Peyer's patch (tissue), 4 donors: Measurements from ENCODE around the gene XYLT1. TPM values are rescaled to one million over a fixed set of nuclear protein-coding genes. Genes with fewer than 3 reads are reported as not detected.

Experiments
- DNase-seq, 3 donors: peaks; one replicate each; pipeline ENCODE4 v3.0.0-alpha.2; 2017 to 2019
- H3K27ac ChIP-seq, 4 donors: fragments of 200-600 bp; sonication (generic); one replicate each; pipeline ENCODE4 v1.5.1; 2016 to 2019
- H3K27me3 ChIP-seq, 2 donors: fragments of 200-600 bp; sonication (generic); one replicate each; pipeline ENCODE4 v1.5.1; 2019
- H3K36me3 ChIP-seq, 3 donors: fragments of 200-600 bp; sonication (generic); one replicate each; pipeline ENCODE4 v1.5.1; 2016 to 2019
- H3K4me1 ChIP-seq, 4 donors: fragments of 200-600 bp; sonication (generic); one replicate each; pipeline ENCODE4 v1.5.1; 2016 to 2019
- H3K4me3 ChIP-seq, 4 donors: fragments of 200-600 bp; sonication (generic); 1 replicate in 3 of 4; 2 replicates in 1 of 4; pipeline ENCODE4 v1.5.1; 2016 to 2019; ENCODE audit warnings: mild to moderate bottlenecking in 1 of 4
- H3K9me3 ChIP-seq, 4 donors: fragments of 200-600 bp; sonication (generic); one replicate each; pipeline ENCODE4 v1.5.1; 2016 to 2019; ENCODE audit warnings: mild to moderate bottlenecking in 1 of 4
- CTCF ChIP-seq, 6 experiments: fragments of 450-650 bp in 4 of 6; fragments of 200-600 bp in 2 of 6; sonication (generic) in 1 of 6; IDR thresholded peaks; one replicate each; pipeline ENCODE4 v1.5.1; 2017 to 2019; ENCODE audit warnings: antibody characterized with exemption in 6 of 6, mild to moderate bottlenecking in 3 of 6, moderate library complexity in 1 of 6
- POLR2A ChIP-seq, 2 donors: fragments of 450-650 bp; IDR thresholded peaks; one replicate each; pipeline ENCODE4 v1.5.1; 2017; ENCODE audit warnings: antibody characterized with exemption in 2 of 2, mild to moderate bottlenecking in 2 of 2, moderate library complexity in 2 of 2
- total RNA-seq, 4 donors: library from RNA; depleted of rRNA; stranded (reverse); fragments of >200 nt; gene quantifications; one replicate each; pipeline ENCODE4 v1.1.0, GENCODE V29; 2016

The XYLT1 gene
- total RNA-seq, 4 donors from 2014 or later, result 18.7 to 42.1 (median 37.7) TPM

GRCh38 chr16:17359788-17360390 is 110.9 kb downstream of the XYLT1 start:
- Histone ChIP-seq H3K27ac (peak overlapping the region in 2 of 4 donors; percentile 21 to 55), H3K4me3 (no peak overlapping the region), H3K27me3 (no peaks in the 10 kb centered on the region), H3K9me3 (no peaks in the 10 kb centered on the region), H3K4me1 (peaks cover 0 to 33% (median 15%) of the 10 kb centered on the region in 4 donors), H3K36me3 (no peaks in the 10 kb centered on the region)
- peak in 1 of 3 donors; percentile 44 for DNase-seq
- no peak for TF ChIP-seq CTCF (IDR thresholded peaks at IDR 0.05)
- no peak for TF ChIP-seq POLR2A (IDR thresholded peaks at IDR 0.05)

GRCh38 chr16:17358846-17359245 is 111.9 kb downstream of the XYLT1 start:
- no peak for DNase-seq
- H3K36me3 ChIP-seq, result no peaks in the 10 kb centered on the region
- H3K4me1 ChIP-seq, result peaks cover 0 to 23% (median 12%) of the 10 kb centered on the region in 4 donors
- H3K4me3 ChIP-seq, result no peak overlapping the region
- no peaks in the 10 kb centered on the region for H3K9me3 ChIP-seq
- H3K27ac ChIP-seq, result peak overlapping the region in 2 of 4 donors; percentile 21 to 55
- TF ChIP-seq POLR2A (IDR thresholded peaks at IDR 0.05) (no peak), CTCF (IDR thresholded peaks at IDR 0.05) (no peak)
- H3K27me3 ChIP-seq, result no peaks in the 10 kb centered on the region

- H3K27ac ChIP-seq, result no peak overlapping the region
- peak in 1 of 3 donors; percentile 40 for DNase-seq
Measured at GRCh38 chr16:17358355-17358754, 112.4 kb downstream of the XYLT1 start.

GRCh38 chr16:17357307-17358062 is 113.3 kb downstream of the XYLT1 start:
- peak in 1 of 3 donors; percentile 37 for DNase-seq
- H3K4me1 ChIP-seq, result peaks cover 0 to 17% (median 8%) of the 10 kb centered on the region in 4 donors
- TF ChIP-seq POLR2A (IDR thresholded peaks at IDR 0.05) (no peak), CTCF (IDR thresholded peaks at IDR 0.05) (no peak)
- no peak overlapping the region for H3K4me3 ChIP-seq
- H3K27ac ChIP-seq, result no peak overlapping the region
- H3K36me3 ChIP-seq, result no peaks in the 10 kb centered on the region
- H3K9me3 ChIP-seq, result no peaks in the 10 kb centered on the region
- H3K27me3 ChIP-seq, result no peaks in the 10 kb centered on the region

More at GRCh38 chr16:17358355-17358754, 112.4 kb downstream of the XYLT1 start:
- no peak for TF ChIP-seq CTCF (IDR thresholded peaks at IDR 0.05)
- no peak for TF ChIP-seq POLR2A (IDR thresholded peaks at IDR 0.05)
- Histone ChIP-seq H3K36me3 (no peaks in the 10 kb centered on the region), H3K4me1 (peaks cover 0 to 18% (median 10%) of the 10 kb centered on the region in 4 donors), H3K4me3 (no peak overlapping the region), H3K27me3 (no peaks in the 10 kb centered on the region), H3K9me3 (no peaks in the 10 kb centered on the region)

- Histone ChIP-seq H3K9me3 (no peaks in the 10 kb centered on the region), H3K27ac (peak overlapping the region in 2 of 4 donors; percentile 10 to 46), H3K36me3 (no peaks in the 10 kb centered on the region), H3K4me3 (no peak overlapping the region), H3K27me3 (no peaks in the 10 kb centered on the region), H3K4me1 (peaks cover 0 to 17% (median 7%) of the 10 kb centered on the region in 4 donors)
- DNase-seq, result peak in 1 of 3 donors; percentile 46
- TF ChIP-seq POLR2A (IDR thresholded peaks at IDR 0.05) (no peak), CTCF (IDR thresholded peaks at IDR 0.05) (no peak)
Measured at GRCh38 chr16:17356243-17356933, 114.4 kb downstream of the XYLT1 start.
